ENCODE measurements around the gene BLVRB.
A peak's percentile ranks its signal among the peaks of the same experiment; 100 is the strongest.
"Not testable (repeated sequence)": the region's sequence is repeated elsewhere in the genome, so short reads cannot be mapped to it uniquely, and the experiment has no call there.

The BLVRB gene

GRCh38 chr19:40421993-40422747 is 43.4 kb downstream of the BLVRB start:
- DNase-seq = no peak

- DNase-seq = peak; percentile 80
Observed at GRCh38 chr19:40420766-40421765, 44.5 kb downstream of the BLVRB start.

- DNase-seq = no peak
Observed at GRCh38 chr19:40420451-40420765, 45.1 kb downstream of the BLVRB start.

- DNase-seq = no peak
Observed at GRCh38 chr19:40419780-40420179, 45.8 kb downstream of the BLVRB start.

GRCh38 chr19:40419066-40419612 is 46.4 kb downstream of the BLVRB start:
- DNase-seq = no peak

GRCh38 chr19:40418040-40418439 is 47.5 kb downstream of the BLVRB start:
- no peak for DNase-seq

- DNase-seq = no peak
Observed at GRCh38 chr19:40417643-40417981, 47.9 kb downstream of the BLVRB start.

- DNase-seq = peak; percentile 89
Observed at GRCh38 chr19:40416918-40417642, 48.5 kb downstream of the BLVRB start.

- DNase-seq = no peak
Observed at GRCh38 chr19:40415768-40416167, 49.8 kb downstream of the BLVRB start.

GRCh38 chr19:40414542-40415535 is 50.7 kb downstream of the BLVRB start:
- no peak for DNase-seq

GRCh38 chr19:40413291-40413845 is 52.2 kb downstream of the BLVRB start, which contains the start of gene PRX:
Gene PRX (minus strand): TSS chr19:40413378. CDS start chr19:40407932, 5,446 bp downstream.
- peak; percentile 28 for DNase-seq

- no peak for DNase-seq
Observed at GRCh38 chr19:40412866-40413265, 52.7 kb downstream of the BLVRB start.

- DNase-seq = no peak
Observed at GRCh38 chr19:40411958-40412499, 53.5 kb downstream of the BLVRB start.

GRCh38 chr19:40411125-40411842 is 54.3 kb downstream of the BLVRB start:
- peak; percentile 43 for DNase-seq

- DNase-seq = no peak
Observed at GRCh38 chr19:40410030-40410389, 55.5 kb downstream of the BLVRB start.

- DNase-seq = not testable (repeated sequence)
Observed at GRCh38 chr19:40408598-40408925, 57.0 kb downstream of the BLVRB start.

GRCh38 chr19:40407714-40408597 is 57.6 kb downstream of the BLVRB start:
- no peak for DNase-seq

- peak; percentile 88 for DNase-seq
Observed at GRCh38 chr19:40403262-40403984, 62.1 kb downstream of the BLVRB start.

GRCh38 chr19:40400559-40400958 is 65.0 kb downstream of the BLVRB start:
- DNase-seq = no peak
